Transverse colon (tissue), 3 donors: ENCODE data around the gene RGMA.

ENCODE experiments used
- POLR2A ChIP-seq: fragments of 450-650 bp; IDR thresholded peaks from one replicate; pipeline ENCODE4 v1.6.1; 2016; ENCODE audit warnings: antibody characterized with exemption, mild to moderate bottlenecking, moderate library complexity
- TF ChIP-seq, protein P1 (sequence below), 5 experiments: fragments of 200-600 bp in 3 of 5; fragments of 450-650 bp in 2 of 5; sonication (generic) in 3 of 5; IDR thresholded peaks; 1 replicate in 2 of 5; 2 replicates in 3 of 5; pipeline ENCODE4 v1.5.1; 2016 to 2017; ENCODE audit warnings: antibody characterized with exemption in 5 of 5, inconsistent platforms in 3 of 5, mild to moderate bottlenecking in 2 of 5, moderate library complexity in 1 of 5

DNA sequence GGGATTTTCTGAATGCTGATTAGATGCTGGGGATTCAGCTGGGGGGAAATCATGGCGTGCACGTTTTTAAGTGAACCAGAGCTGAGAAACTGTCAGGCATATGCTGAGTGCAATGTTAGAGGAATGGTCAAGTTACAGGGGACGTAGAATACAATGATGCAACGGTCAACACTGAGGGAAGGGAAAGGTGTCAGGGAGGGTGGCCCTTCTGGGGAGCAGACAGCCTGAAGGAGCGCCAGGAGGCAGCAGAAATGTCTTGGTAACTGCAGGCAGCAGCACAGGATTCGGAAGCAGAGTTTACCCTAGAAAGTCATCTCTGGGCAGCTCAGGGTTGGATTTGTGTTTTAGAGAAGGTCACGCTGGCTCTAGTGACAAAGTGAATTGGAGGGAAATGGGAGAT lies 47.6 kb upstream of the RGMA start:
- TF ChIP-seq POLR2A, result no peak
- TF ChIP-seq, protein P1, sequence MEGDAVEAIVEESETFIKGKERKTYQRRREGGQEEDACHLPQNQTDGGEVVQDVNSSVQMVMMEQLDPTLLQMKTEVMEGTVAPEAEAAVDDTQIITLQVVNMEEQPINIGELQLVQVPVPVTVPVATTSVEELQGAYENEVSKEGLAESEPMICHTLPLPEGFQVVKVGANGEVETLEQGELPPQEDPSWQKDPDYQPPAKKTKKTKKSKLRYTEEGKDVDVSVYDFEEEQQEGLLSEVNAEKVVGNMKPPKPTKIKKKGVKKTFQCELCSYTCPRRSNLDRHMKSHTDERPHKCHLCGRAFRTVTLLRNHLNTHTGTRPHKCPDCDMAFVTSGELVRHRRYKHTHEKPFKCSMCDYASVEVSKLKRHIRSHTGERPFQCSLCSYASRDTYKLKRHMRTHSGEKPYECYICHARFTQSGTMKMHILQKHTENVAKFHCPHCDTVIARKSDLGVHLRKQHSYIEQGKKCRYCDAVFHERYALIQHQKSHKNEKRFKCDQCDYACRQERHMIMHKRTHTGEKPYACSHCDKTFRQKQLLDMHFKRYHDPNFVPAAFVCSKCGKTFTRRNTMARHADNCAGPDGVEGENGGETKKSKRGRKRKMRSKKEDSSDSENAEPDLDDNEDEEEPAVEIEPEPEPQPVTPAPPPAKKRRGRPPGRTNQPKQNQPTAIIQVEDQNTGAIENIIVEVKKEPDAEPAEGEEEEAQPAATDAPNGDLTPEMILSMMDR (IDR thresholded peaks at IDR 0.05), result no peak
